H9 (cell line): ENCODE measurements around the gene NDE1. TPM values are rescaled to one million over a fixed set of nuclear protein-coding genes. Genes with fewer than 3 reads are reported as not detected.

Experiments used
- DNase-seq: peaks from one replicate; pipeline ENCODE4 v3.0.0-alpha.2; 2017
- H2AFZ ChIP-seq: one replicate; pipeline ENCODE4 v1.6.1; 2013; ENCODE audit warnings: mild to moderate bottlenecking, low read length, control low read depth, moderate library complexity
- H2AK5ac ChIP-seq: 2 replicates; pipeline ENCODE4 v1.6.1; 2013; ENCODE audit warnings: low read length, control low read depth, mixed read lengths; ENCODE audit not compliant: insufficient read length
- H2BK120ac ChIP-seq: one replicate; pipeline ENCODE4 v1.6.1; 2013; ENCODE audit warnings: low read depth, mild to moderate bottlenecking, low read length, control low read depth, inconsistent platforms; ENCODE audit not compliant: poor library complexity, severe bottlenecking
- H2BK12ac ChIP-seq: 2 replicates; pipeline ENCODE4 v1.6.1; 2013; ENCODE audit warnings: low read length, control low read depth, mixed read lengths, low read depth; ENCODE audit not compliant: insufficient read length
- H2BK15ac ChIP-seq: 2 replicates; pipeline ENCODE4 v1.6.1; 2013; ENCODE audit warnings: low read depth, low read length, control low read depth
- H2BK20ac ChIP-seq: one replicate; pipeline ENCODE4 v1.6.1; 2013; ENCODE audit warnings: low read depth, mild to moderate bottlenecking, low read length, control low read depth, inconsistent platforms; ENCODE audit not compliant: poor library complexity, severe bottlenecking
- H2BK5ac ChIP-seq: 2 replicates; pipeline ENCODE4 v1.6.1; 2013; ENCODE audit warnings: low read length, control low read depth, mixed read lengths; ENCODE audit not compliant: insufficient read length
- H3K14ac ChIP-seq: 2 replicates; pipeline ENCODE4 v1.6.1; 2013; ENCODE audit warnings: low read length, control low read depth; ENCODE audit not compliant: insufficient read depth
- H3K18ac ChIP-seq: 2 replicates; pipeline ENCODE4 v1.6.1; 2013; ENCODE audit warnings: low read depth, mild to moderate bottlenecking, mixed read lengths, low read length, control low read depth; ENCODE audit not compliant: insufficient read length
- H3K23ac ChIP-seq: 2 replicates; pipeline ENCODE4 v1.6.1; 2013; ENCODE audit warnings: low read length, control low read depth, mixed read lengths, low read depth; ENCODE audit not compliant: insufficient read length
- H3K23me2 ChIP-seq: 2 replicates; pipeline ENCODE4 v1.6.1; 2013; ENCODE audit warnings: low read depth, mild to moderate bottlenecking, mixed read lengths, low read length, control low read depth; ENCODE audit not compliant: insufficient read length, poor library complexity, severe bottlenecking
- H3K27ac ChIP-seq: 2 replicates; pipeline ENCODE4 v1.5.1; 2013; ENCODE audit warnings: low read length, control low read depth, mixed read lengths, low read depth; ENCODE audit not compliant: insufficient read length
- H3K27me3 ChIP-seq: 2 replicates; pipeline ENCODE4 v1.6.1; 2013; ENCODE audit warnings: low read length, control low read depth, inconsistent platforms; ENCODE audit not compliant: insufficient read depth
- H3K4ac ChIP-seq: 2 replicates; pipeline ENCODE4 v1.6.1; 2013; ENCODE audit warnings: low read depth, mild to moderate bottlenecking, control low read depth, inconsistent platforms, low read length, moderate library complexity
- H3K4me1 ChIP-seq: 2 replicates; pipeline ENCODE4 v1.6.1; 2013; ENCODE audit warnings: low read length, control low read depth, inconsistent platforms; ENCODE audit not compliant: insufficient read depth
- H3K4me2 ChIP-seq: 2 replicates; pipeline ENCODE4 v1.6.1; 2013; ENCODE audit warnings: low read length, control low read depth, mixed read lengths; ENCODE audit not compliant: insufficient read length, insufficient read depth
- H3K56ac ChIP-seq: 2 replicates; pipeline ENCODE4 v1.6.1; 2013; ENCODE audit warnings: low read depth, mild to moderate bottlenecking, mixed read lengths, low read length, control low read depth; ENCODE audit not compliant: insufficient read length
- H3K79me1 ChIP-seq: 2 replicates; pipeline ENCODE4 v1.6.1; 2013; ENCODE audit warnings: low read depth, mild to moderate bottlenecking, moderate library complexity, low read length, control low read depth, inconsistent platforms; ENCODE audit not compliant: insufficient read depth, poor library complexity, severe bottlenecking
- H3K79me2 ChIP-seq: 2 replicates; pipeline ENCODE4 v1.6.1; 2013; ENCODE audit warnings: low read length, control low read depth, inconsistent platforms; ENCODE audit not compliant: insufficient read depth
- H3K9ac ChIP-seq: 2 replicates; pipeline ENCODE4 v1.6.1; 2013; ENCODE audit warnings: low read length, control low read depth, mixed read lengths; ENCODE audit not compliant: insufficient read length; ENCODE audit errors: extremely low read depth
- H3K9me3 ChIP-seq: one replicate; pipeline ENCODE4 v1.6.1; 2013; ENCODE audit warnings: low read depth, low read length, inconsistent platforms; ENCODE audit not compliant: control insufficient read depth
- H3T11ph ChIP-seq: one replicate; pipeline ENCODE4 v1.6.1; 2013; ENCODE audit warnings: mild to moderate bottlenecking, low read length, control low read depth, inconsistent platforms
- H4K20me1 ChIP-seq: one replicate; pipeline ENCODE4 v1.6.1; 2013; ENCODE audit not compliant: control insufficient read depth, insufficient read length, insufficient read depth
- H4K5ac ChIP-seq: 2 replicates; pipeline ENCODE4 v1.6.1; 2013; ENCODE audit warnings: low read depth, mild to moderate bottlenecking, mixed read lengths, low read length, control low read depth; ENCODE audit not compliant: insufficient read length
- H4K8ac ChIP-seq: replicated peaks from 2 replicates; pipeline ENCODE4 v1.6.1; 2013; ENCODE audit warnings: low read length, control low read depth, mixed read lengths, low read depth; ENCODE audit not compliant: insufficient read length
- H4K91ac ChIP-seq: 2 replicates; pipeline ENCODE4 v1.6.1; 2013; ENCODE audit warnings: low read depth, mild to moderate bottlenecking, moderate library complexity, mixed read lengths, low read length, control low read depth; ENCODE audit not compliant: insufficient read length
- H3K27ac Mint-ChIP-seq, 3 experiments: 2 replicates in 2 of 3; 3 replicates in 1 of 3; pipeline ENCODE4 v1.8.0; 2020 to 2021; ENCODE audit warnings: mixed read lengths in 3 of 3, mild to moderate bottlenecking in 1 of 3, moderate library complexity in 1 of 3
- H3K27me3 Mint-ChIP-seq: 2 replicates; pipeline ENCODE4 v1.8.0; 2021; ENCODE audit warnings: low read depth, mild to moderate bottlenecking, moderate library complexity, mixed read lengths
- H3K36me3 Mint-ChIP-seq, 3 experiments: 2 replicates in 2 of 3; 3 replicates in 1 of 3; pipeline ENCODE4 v1.8.0; 2020 to 2021; ENCODE audit warnings: low read depth in 3 of 3, mixed read lengths in 3 of 3; ENCODE audit not compliant: insufficient read depth in 1 of 3
- H3K4me1 Mint-ChIP-seq, 2 experiments: 2 replicates each; pipeline ENCODE4 v1.8.0; 2020; ENCODE audit warnings: mixed read lengths in 2 of 2
- H3K4me3 Mint-ChIP-seq, 2 experiments: 2 replicates in 1 of 2; 3 replicates in 1 of 2; pipeline ENCODE4 v1.8.0; 2020 to 2021; ENCODE audit warnings: mild to moderate bottlenecking in 2 of 2, mixed read lengths in 2 of 2, moderate library complexity in 1 of 2
- H3K9me3 Mint-ChIP-seq, 2 experiments: 2 replicates in 1 of 2; 3 replicates in 1 of 2; pipeline ENCODE4 v1.8.0; 2020; ENCODE audit warnings: mild to moderate bottlenecking in 2 of 2, mixed read lengths in 2 of 2, moderate library complexity in 1 of 2
- CTCF ChIP-seq: fragments of 200-600 bp; sonication (generic); conservative IDR thresholded peaks from 3 replicates; pipeline ENCODE4 v1.8.0; 2021; ENCODE audit warnings: antibody characterized with exemption, mild to moderate bottlenecking
- whole genome bisulfite sequencing: extraction: QIAGEN DNeasy Blood & Tissue Kit; methylation state at CpG from one replicate; pipeline ENCODE4 v1.1.7; 2013; ENCODE audit warnings: missing lambda C conversion rate, low lambda C conversion rate, mixed read lengths; ENCODE audit not compliant: insufficient read length; ENCODE audit errors: extremely low coverage; 5-methylcytosine and 5-hydroxymethylcytosine counted together
- total RNA-seq: library from RNA; stranded (reverse); gene quantifications from 2 replicates; pipeline ENCODE4 v1.2.1, GENCODE V29; 2021

The NDE1 gene
- total RNA-seq, 1 experiment from 2014 or later = 49.6 TPM

- WGBS = no CpG with 5 or more reads among the region's 6 CpGs
- H3K4me2 ChIP-seq = no peak overlapping the region
- no peak overlapping the region for H2AK5ac ChIP-seq
- H4K20me1 ChIP-seq = no peaks in the 10 kb centered on the region
- H4K8ac ChIP-seq = no peak overlapping the region
- no peaks in the 10 kb centered on the region for H3K23me2 ChIP-seq
- no peaks in the 10 kb centered on the region for H3K9me3 Mint-ChIP-seq
- H3K79me2 ChIP-seq = no peaks in the 10 kb centered on the region
- H3K18ac ChIP-seq = no peak overlapping the region
- no peaks in the 10 kb centered on the region for H3K27me3 ChIP-seq
- H3K36me3 Mint-ChIP-seq = peaks cover 13 to 50% (median 37%) of the 10 kb centered on the region in 3 experiments; a peak in 6 of 7 replicates
- no peak overlapping the region for H2BK5ac ChIP-seq
- no peak overlapping the region for H3K9ac ChIP-seq
- no peak overlapping the region for H3T11ph ChIP-seq
- no peak overlapping the region for H3K4me3 Mint-ChIP-seq
- no peak overlapping the region for H3K4ac ChIP-seq
- H3K9me3 ChIP-seq = no peaks in the 10 kb centered on the region
- H2BK120ac ChIP-seq = no peak overlapping the region
- no peak overlapping the region for H3K56ac ChIP-seq
- H4K5ac ChIP-seq = no peak overlapping the region
- H3K27me3 Mint-ChIP-seq = no peaks in the 10 kb centered on the region
- peak overlapping the region in 2 of 3 experiments; percentile 46 to 71; a peak in 2 of 7 replicates for H3K27ac Mint-ChIP-seq
- no peak overlapping the region for H2BK20ac ChIP-seq
- no peak overlapping the region for H3K23ac ChIP-seq
- TF ChIP-seq CTCF = no peak
- no peak overlapping the region for H3K27ac ChIP-seq
- no peak overlapping the region for H2BK15ac ChIP-seq
- no peaks in the 10 kb centered on the region for H3K79me1 ChIP-seq
- no peak overlapping the region for H3K14ac ChIP-seq
- peaks cover 2 to 7% of the 10 kb centered on the region in 2 experiments; a peak in 3 of 4 replicates for H3K4me1 Mint-ChIP-seq
- no peak overlapping the region for H4K91ac ChIP-seq
- no peak overlapping the region for H2AFZ ChIP-seq
- no peak for DNase-seq
- no peaks in the 10 kb centered on the region for H3K4me1 ChIP-seq
- H2BK12ac ChIP-seq = no peak overlapping the region
Measured at GRCh38 chr16:15701367-15701766, 51.3 kb downstream of the NDE1 start.
